A549 treated with dexamethasone at 1 μM for 4 hours (cell line): ENCODE results near the gene PFKFB3. TPM values are rescaled to one million over a fixed set of nuclear protein-coding genes. Genes with fewer than 3 reads are reported as not detected.

Experiments
- total RNA-seq: library from RNA; stranded (reverse); fragments of 200-300 nt; extraction: Qiagen RNA extraction; gene quantifications from 5 replicates; pipeline ENCODE4 v1.2.3, GENCODE V29; 2022

Gene PFKFB3
- total RNA-seq, result 108 to 154 TPM (median 139 TPM) in 5 replicates

DNA sequence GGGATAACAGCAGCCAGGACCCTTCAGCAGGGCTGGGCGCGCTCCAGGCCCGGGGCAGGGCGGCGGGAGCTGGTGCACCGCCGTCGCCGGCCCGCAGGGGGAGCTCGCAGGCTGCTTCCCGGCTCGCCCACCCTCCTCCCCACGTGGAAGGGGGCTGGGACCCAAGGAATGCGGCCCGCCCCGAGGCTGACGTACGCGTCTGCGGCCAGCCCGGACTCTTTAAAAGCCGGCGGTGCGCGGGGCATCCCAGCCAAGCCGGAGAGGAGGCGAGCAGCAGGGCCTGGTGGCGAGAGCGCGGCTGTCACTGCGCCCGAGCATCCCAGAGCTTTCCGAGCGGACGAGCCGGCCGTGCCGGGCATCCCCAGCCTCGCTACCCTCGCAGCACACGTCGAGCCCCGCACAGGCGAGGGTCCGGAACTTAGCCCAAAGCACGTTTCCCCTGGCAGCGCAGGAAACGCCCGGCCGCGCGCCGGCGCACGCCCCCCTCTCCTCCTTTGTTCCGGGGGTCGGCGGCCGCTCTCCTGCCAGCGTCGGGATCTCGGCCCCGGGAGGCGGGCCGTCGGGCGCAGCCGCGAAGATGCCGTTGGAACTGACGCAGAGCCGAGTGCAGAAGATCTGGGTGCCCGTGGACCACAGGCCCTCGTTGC lies at the start of gene PFKFB3:
TSS of gene PFKFB3 (plus strand) at position 249 of the 647 bp plus-strand sequence. CDS start at position 578, 329 bp downstream.

Other genes starting within 250 kb of the PFKFB3 start
- gene IL15RA, start 225.4 kb upstream of the PFKFB3 start, total RNA-seq, result 1.7 to 2.8 TPM (median 2.2 TPM) in 5 replicates
- not detected in 5 replicates for gene IL2RA, start 140.6 kb upstream of the PFKFB3 start, total RNA-seq
- gene RBM17, start 113.9 kb upstream of the PFKFB3 start, total RNA-seq, result 108 to 125 TPM (median 122 TPM) in 5 replicates